Left lung (tissue), 10 donors: ENCODE measurements around the gene NAA38. TPM values are rescaled to one million over a fixed set of nuclear protein-coding genes. Genes with fewer than 3 reads are reported as not detected.
A peak's percentile ranks its signal among the peaks of the same experiment; 100 is the strongest.

Experiments
- ATAC-seq: fragments of 200-7000 bp; cut with Tn5 transposase; one replicate; pipeline ENCODE4 v1.9.1; 2020; ENCODE audit warnings: moderate library complexity
- DNase-seq, 4 donors: peaks; one replicate each; pipeline ENCODE4 v3.0.0-alpha.2; 2013 to 2020
- H3K27ac ChIP-seq, 2 donors: fragments of 200-600 bp; sonication (generic) in 1 of 2; one replicate each; pipeline versions ENCODE4 v1.5.0 to v1.8.0; 2020 to 2021
- H3K27me3 ChIP-seq, 2 donors: fragments of 200-600 bp; sonication (generic) in 1 of 2; one replicate each; pipeline versions ENCODE4 v1.5.0 to v1.8.0; 2020 to 2021
- H3K36me3 ChIP-seq, 2 donors: fragments of 200-600 bp; sonication (generic) in 1 of 2; one replicate each; pipeline versions ENCODE4 v1.5.0 to v1.8.0; 2020 to 2021
- H3K4me1 ChIP-seq, 2 donors: fragments of 200-600 bp; one replicate each; pipeline ENCODE4 v1.8.0; 2021
- H3K4me3 ChIP-seq, 2 donors: fragments of 200-600 bp; sonication (generic) in 1 of 2; one replicate each; pipeline versions ENCODE4 v1.5.0 to v1.8.0; 2020 to 2021; ENCODE audit warnings: mild to moderate bottlenecking in 1 of 2
- H3K9me3 ChIP-seq, 2 donors: fragments of 200-600 bp; sonication (generic) in 1 of 2; one replicate each; pipeline versions ENCODE4 v1.5.0 to v1.8.0; 2020 to 2021
- intact Hi-C, 2 donors: fragments of 100-400 bp; cut with DNase I; formaldehyde crosslinking; loops; one replicate each; pipeline versions ENCODE4 v1.11.2 to v1.14.2; 2022
- polyA plus RNA-seq, 6 donors: library from polyadenylated mRNA; unstranded; fragments of 120-200 nt; gene quantifications; one replicate each; pipeline ENCODE4 v1.2.1, GENCODE V29; 2013; ENCODE audit not compliant: insufficient read length in 6 of 6
- total RNA-seq, 2 donors: library from RNA; stranded (reverse); fragmentation: NEBNext Ultra II Directional; extraction: Animal tissue kit (Norgen Biotek cat#: 25700); gene quantifications; one replicate each; pipeline ENCODE4 v1.2.1, GENCODE V29; 2021
- TF ChIP-seq, protein P1 (sequence below), 2 donors: fragments of 200-600 bp; sonication (generic) in 1 of 2; IDR thresholded peaks; one replicate each; pipeline versions ENCODE4 v1.5.0 to v1.8.0; 2021; ENCODE audit warnings: antibody characterized with exemption in 2 of 2
- donor health status: DM: no; HTN: yes; CAD: no.
- donor health status: DM: no; HTN: no; CAD: no.

Gene NAA38
- total and polyA plus RNA-seq, 8 donors: 56.3 to 95.7 (median 74.2) TPM

- DNase-seq (no peak), ATAC-seq (no peak)
- TF ChIP-seq, protein P1, sequence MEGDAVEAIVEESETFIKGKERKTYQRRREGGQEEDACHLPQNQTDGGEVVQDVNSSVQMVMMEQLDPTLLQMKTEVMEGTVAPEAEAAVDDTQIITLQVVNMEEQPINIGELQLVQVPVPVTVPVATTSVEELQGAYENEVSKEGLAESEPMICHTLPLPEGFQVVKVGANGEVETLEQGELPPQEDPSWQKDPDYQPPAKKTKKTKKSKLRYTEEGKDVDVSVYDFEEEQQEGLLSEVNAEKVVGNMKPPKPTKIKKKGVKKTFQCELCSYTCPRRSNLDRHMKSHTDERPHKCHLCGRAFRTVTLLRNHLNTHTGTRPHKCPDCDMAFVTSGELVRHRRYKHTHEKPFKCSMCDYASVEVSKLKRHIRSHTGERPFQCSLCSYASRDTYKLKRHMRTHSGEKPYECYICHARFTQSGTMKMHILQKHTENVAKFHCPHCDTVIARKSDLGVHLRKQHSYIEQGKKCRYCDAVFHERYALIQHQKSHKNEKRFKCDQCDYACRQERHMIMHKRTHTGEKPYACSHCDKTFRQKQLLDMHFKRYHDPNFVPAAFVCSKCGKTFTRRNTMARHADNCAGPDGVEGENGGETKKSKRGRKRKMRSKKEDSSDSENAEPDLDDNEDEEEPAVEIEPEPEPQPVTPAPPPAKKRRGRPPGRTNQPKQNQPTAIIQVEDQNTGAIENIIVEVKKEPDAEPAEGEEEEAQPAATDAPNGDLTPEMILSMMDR (IDR thresholded peaks at IDR 0.05): no peak
- peak overlapping the region in 1 of 2 donors; percentile 82 for H3K4me3 ChIP-seq
- H3K9me3 ChIP-seq: no peaks in the 10 kb centered on the region
- no peaks in the 10 kb centered on the region for H3K27me3 ChIP-seq
- H3K4me1 ChIP-seq: peaks cover 34 to 57% of the 10 kb centered on the region in 2 donors
- H3K27ac ChIP-seq: peak overlapping the region; percentile 99 to 100
- intact Hi-C loops: no loop called here
- peaks cover 0 to 6% of the 10 kb centered on the region in 2 donors for H3K36me3 ChIP-seq
Observed at GRCh38 chr17:7840441-7840840, 16.9 kb downstream of the NAA38 start.

GRCh38 chr17:7839876-7840261 is 17.5 kb downstream of the NAA38 start:
- Histone ChIP-seq H3K36me3 (no peaks in the 10 kb centered on the region), H3K4me1 (peaks cover 30 to 51% of the 10 kb centered on the region in 2 donors), H3K9me3 (no peaks in the 10 kb centered on the region), H3K4me3 (peak overlapping the region in 1 of 2 donors; percentile 82), H3K27me3 (no peaks in the 10 kb centered on the region), H3K27ac (peak overlapping the region in 1 of 2 donors; percentile 100)
- intact Hi-C loops: no loop called here
- DNase-seq (peak in 1 of 4 donors; percentile 13), ATAC-seq (no peak)
- TF ChIP-seq, protein P1 (IDR thresholded peaks at IDR 0.05): no peak

- Histone ChIP-seq H3K9me3 (no peaks in the 10 kb centered on the region), H3K4me3 (peak overlapping the region in 1 of 2 donors; percentile 82), H3K36me3 (no peaks in the 10 kb centered on the region), H3K27ac (peak overlapping the region; percentile 53 to 100), H3K4me1 (peaks cover 30 to 54% of the 10 kb centered on the region in 2 donors), H3K27me3 (no peaks in the 10 kb centered on the region)
- DNase-seq: peak in 1 of 4 donors; percentile 51
- intact Hi-C loops: no loop called here
- no peak for ATAC-seq
- TF ChIP-seq, protein P1 (IDR thresholded peaks at IDR 0.05): no peak
Observed at GRCh38 chr17:7839190-7839875, 18.0 kb downstream of the NAA38 start.

DNA sequence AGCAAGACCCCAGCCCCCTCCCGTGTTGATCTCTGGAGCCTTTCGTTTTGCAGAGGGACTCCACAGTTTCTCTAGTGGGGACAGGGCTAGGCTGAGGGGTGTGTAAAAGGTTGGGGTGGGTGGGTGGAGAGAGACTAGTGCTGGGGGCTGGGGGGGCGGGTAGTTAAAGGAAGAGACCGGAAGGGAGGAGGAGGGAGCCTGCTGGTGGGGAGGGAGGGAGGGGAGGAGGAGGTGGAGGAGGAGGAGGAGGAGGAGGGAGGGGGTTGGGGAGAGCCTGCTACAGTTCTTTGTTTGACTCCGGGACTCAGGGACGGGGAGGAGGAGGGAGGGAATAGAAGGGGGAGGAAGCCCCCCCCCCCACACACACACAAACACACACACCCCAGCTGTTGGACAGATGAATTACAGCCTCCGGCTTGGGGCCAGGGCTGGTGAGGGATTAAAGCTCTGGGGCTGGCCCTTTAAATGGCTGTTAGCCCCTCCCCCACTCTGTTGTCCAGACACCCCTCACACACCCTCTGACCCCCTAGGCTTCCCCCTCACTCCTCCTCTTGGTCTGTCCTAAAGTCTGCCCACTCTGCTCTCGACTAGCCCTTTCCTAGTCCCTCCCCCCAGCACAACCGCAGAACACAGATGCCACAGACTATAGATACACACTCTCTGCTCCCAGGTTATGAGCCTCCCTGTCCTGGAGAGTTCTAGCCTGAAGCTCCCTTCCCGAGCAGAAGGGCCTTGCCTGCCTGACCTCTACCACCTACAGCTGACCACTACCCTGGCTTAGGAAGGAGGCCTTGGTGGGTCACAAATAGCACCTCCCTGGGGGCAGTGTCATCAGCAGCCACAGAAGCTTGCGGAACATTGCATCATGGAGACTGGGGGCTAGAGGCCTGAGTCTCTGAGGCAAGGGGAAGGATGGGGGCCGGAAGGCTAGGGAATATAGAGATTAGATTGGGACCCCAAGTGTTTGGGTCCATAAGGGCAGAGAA is 19.0 kb downstream of the NAA38 start:
- ATAC-seq: no peak

More for the DNA sequence above, 19.0 kb downstream of the NAA38 start:
- peak overlapping the region in 1 of 2 donors; percentile 82 for H3K4me3 ChIP-seq
- intact Hi-C loops: no loop called here
- H3K9me3 ChIP-seq: no peaks in the 10 kb centered on the region
- TF ChIP-seq, protein P1 (IDR thresholded peaks at IDR 0.05): no peak
- DNase-seq: peak in 2 of 4 donors; percentile 55 to 83
- H3K27me3 ChIP-seq: no peaks in the 10 kb centered on the region
- no peaks in the 10 kb centered on the region for H3K36me3 ChIP-seq
- H3K4me1 ChIP-seq: peaks cover 30 to 59% of the 10 kb centered on the region in 2 donors
- peak overlapping the region; percentile 98 to 100 for H3K27ac ChIP-seq
